Activated naive CD8-positive, alpha-beta T cell treated with anti-CD3 and anti-CD28 coated beads, Interleukin-2, amount 10 ng/mL, durations not matched to agents 7 days and 5 days (primary cell): ENCODE results near the gene SEMA3G. TPM values are rescaled to one million over a fixed set of nuclear protein-coding genes. Genes with fewer than 3 reads are reported as not detected.

Experiments used
- ATAC-seq: fragments of 150-1000 bp; cut with Tn5 transposase; one replicate; pipeline ENCODE4 v1.10.0; 2021; ENCODE audit warnings: low read depth, moderate library complexity
- POLR2A ChIA-PET: fragments of 350-600 bp; sonication (Branson Sonifier 250); formaldehyde crosslinking; loops from one replicate; lab custom pipeline; 2021; ENCODE audit warnings: antibody characterized with exemption; lab: Charles Lee
- DNase-seq: peaks from one replicate; pipeline ENCODE4 v3.0.0; 2021
- H3K27ac Mint-ChIP-seq: one replicate; pipeline ENCODE4 v1.8.0; 2022; ENCODE audit warnings: mild to moderate bottlenecking, mixed read lengths
- H3K27me3 Mint-ChIP-seq: one replicate; pipeline ENCODE4 v1.8.0; 2022; ENCODE audit warnings: mild to moderate bottlenecking, moderate library complexity, mixed read lengths
- H3K36me3 Mint-ChIP-seq: one replicate; pipeline ENCODE4 v1.8.0; 2021; ENCODE audit warnings: mild to moderate bottlenecking, mixed read lengths
- H3K4me1 Mint-ChIP-seq: one replicate; pipeline ENCODE4 v1.8.0; 2021; ENCODE audit warnings: mixed read lengths
- H3K4me3 Mint-ChIP-seq: one replicate; pipeline ENCODE4 v1.8.0; 2022; ENCODE audit warnings: mild to moderate bottlenecking, moderate library complexity, mixed read lengths
- H3K9me3 Mint-ChIP-seq: one replicate; pipeline ENCODE4 v1.8.0; 2021; ENCODE audit warnings: mixed read lengths
- total RNA-seq, 2 experiments: library from RNA; stranded (reverse); gene quantifications; one replicate each; pipeline ENCODE4 v1.2.3, GENCODE V29; 2021

Gene SEMA3G
- total RNA-seq, 2 experiments from 2014 or later, result 0.06 to 0.09 TPM

DNA sequence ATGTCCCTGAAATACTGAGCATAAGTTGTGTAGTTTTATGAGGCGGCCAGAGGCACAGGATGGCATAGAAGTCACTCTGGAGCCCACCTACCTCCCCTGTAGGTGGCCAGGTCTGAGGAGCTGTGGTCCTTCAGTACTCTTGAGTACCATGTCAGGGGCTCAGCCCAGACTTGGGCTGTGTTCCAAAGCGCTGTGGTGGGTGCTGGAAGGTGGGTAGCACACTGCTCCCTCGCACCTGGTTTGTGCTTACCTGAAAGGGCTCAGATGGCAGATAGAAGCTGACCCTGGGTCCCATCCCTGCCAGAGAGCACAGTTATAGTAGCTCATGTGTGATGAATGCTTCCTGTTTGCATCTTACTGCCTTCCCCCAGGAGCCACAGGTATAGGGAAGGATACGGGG, 26.0 kb upstream of the SEMA3G start:
- Mint-ChIP-seq H3K4me1 (no peaks in the 10 kb centered on the region), H3K9me3 (no peaks in the 10 kb centered on the region), H3K36me3 (peaks cover 19% of the 10 kb centered on the region), H3K27me3 (no peaks in the 10 kb centered on the region), H3K27ac (no peak overlapping the region), H3K4me3 (no peak overlapping the region)
- POLR2A ChIA-PET, result interaction anchor here (0.8 kb wide), 1 partner anchor 62 kb away, joined by 3 read pairs; no protein-coding TSS in a partner anchor
- ATAC-seq (no peak), DNase-seq (no peak)

DNA sequence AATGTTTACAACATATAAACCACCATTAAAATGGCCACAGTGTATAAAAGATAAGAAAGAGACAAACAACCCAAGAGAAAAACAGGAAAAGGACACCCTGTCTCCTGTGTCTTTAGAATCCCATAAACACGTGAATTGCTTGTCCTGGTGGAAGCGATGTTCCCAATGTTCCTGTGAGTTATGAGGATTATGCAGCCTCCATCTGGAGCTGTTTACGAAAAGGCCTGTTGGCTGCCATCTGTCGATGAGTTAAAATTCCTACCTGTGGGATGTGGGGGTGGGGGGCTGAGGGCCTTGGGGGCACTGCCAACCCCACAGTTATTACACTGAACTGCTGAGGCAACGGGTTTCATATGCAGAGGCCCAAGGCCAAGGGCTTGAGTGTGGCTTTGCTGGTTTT, 24.1 kb upstream of the SEMA3G start:
- Mint-ChIP-seq H3K9me3 (no peaks in the 10 kb centered on the region), H3K27ac (no peak overlapping the region), H3K4me1 (peaks cover 4% of the 10 kb centered on the region), H3K36me3 (peaks cover 11% of the 10 kb centered on the region), H3K4me3 (no peak overlapping the region), H3K27me3 (no peaks in the 10 kb centered on the region)
- ATAC-seq, result no peak
- DNase-seq, result no peak
- POLR2A ChIA-PET, result interaction anchor here (0.6 kb wide), 1 partner anchor 469 kb away, joined by 5 read pairs; no protein-coding TSS in a partner anchor

DNA sequence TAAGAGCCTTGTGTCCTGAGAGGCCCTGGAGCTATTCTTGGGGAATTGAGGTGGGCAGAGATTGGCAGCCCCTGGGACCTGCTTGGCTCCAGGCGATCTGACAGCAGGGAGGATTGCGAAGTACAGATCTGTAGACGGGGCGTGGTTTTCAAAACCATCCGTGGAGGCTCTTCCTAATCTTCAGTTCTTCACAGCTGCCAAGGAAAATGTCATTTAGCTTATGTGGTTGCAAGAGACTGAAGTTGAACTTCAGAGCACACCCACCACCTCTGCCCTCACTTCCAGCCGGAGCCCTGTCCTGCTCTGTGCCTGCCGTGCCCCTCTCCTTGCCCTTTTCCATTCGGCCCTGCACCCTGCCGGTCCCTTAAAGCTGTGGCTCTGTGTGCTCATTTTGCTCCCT, 23.4 kb upstream of the SEMA3G start:
- no peak overlapping the region for H3K27ac Mint-ChIP-seq
- POLR2A ChIA-PET, result interaction anchor here (0.6 kb wide), 1 partner anchor 470 kb away, joined by 5 read pairs; no protein-coding TSS in a partner anchor
- no peaks in the 10 kb centered on the region for H3K27me3 Mint-ChIP-seq

DNA sequence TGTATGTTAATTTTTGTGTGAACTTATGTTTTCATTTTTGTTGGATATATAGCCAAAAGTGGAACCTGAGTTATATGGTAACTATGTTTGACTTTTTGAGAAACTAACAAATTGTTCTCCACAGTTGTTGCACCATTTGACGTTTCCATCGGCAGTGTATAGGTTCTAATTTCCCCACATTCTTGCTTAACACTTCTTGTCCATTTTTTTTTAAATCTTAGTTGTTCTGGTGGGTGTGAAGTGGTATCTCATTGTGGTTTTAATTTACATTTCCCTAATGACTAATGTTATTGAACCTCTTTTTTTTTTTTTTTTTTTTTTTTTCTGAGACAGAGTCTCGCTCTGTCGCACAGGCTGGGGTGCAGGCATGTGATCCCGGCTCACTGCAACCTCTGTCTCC, 18.5 kb upstream of the SEMA3G start:
- H3K4me1 Mint-ChIP-seq, result peaks cover 5% of the 10 kb centered on the region
- H3K27ac Mint-ChIP-seq, result no peak overlapping the region
- POLR2A ChIA-PET, result no interaction called here
- H3K9me3 Mint-ChIP-seq, result no peaks in the 10 kb centered on the region
- ATAC-seq (no peak), DNase-seq (no peak)
- H3K36me3 Mint-ChIP-seq, result peaks cover 24% of the 10 kb centered on the region
- no peaks in the 10 kb centered on the region for H3K27me3 Mint-ChIP-seq
- no peak overlapping the region for H3K4me3 Mint-ChIP-seq

More for the DNA sequence above, 23.4 kb upstream of the SEMA3G start:
- Mint-ChIP-seq H3K4me1 (peaks cover 4% of the 10 kb centered on the region), H3K4me3 (no peak overlapping the region), H3K9me3 (no peaks in the 10 kb centered on the region), H3K36me3 (peaks cover 6% of the 10 kb centered on the region)
- ATAC-seq (no peak), DNase-seq (no peak)

DNA sequence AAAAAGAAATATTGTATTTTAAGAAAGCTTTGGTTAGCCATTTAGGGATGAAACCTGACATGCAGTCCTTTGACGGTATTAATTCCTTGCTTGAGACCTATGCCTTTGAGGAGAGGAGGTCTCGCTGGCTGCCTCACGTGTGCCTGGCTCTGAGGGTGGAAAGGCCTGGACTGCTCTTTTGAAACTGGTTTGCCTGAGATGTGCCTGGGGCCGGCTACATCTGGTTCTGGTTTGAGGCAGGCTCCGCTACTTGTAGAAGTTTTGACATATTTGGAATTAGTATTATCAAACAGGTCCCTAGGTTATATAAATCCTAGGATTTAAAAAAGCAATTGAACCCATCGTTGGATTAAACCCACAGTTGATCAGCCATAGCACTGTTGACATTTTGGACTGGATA, 17.0 kb upstream of the SEMA3G start:
- Mint-ChIP-seq H3K9me3 (no peaks in the 10 kb centered on the region), H3K4me1 (peaks cover 15% of the 10 kb centered on the region), H3K27ac (no peak overlapping the region), H3K27me3 (no peaks in the 10 kb centered on the region), H3K4me3 (no peak overlapping the region), H3K36me3 (peaks cover 30% of the 10 kb centered on the region)
- POLR2A ChIA-PET, result no interaction called here
- DNase-seq (no peak), ATAC-seq (no peak)

DNA sequence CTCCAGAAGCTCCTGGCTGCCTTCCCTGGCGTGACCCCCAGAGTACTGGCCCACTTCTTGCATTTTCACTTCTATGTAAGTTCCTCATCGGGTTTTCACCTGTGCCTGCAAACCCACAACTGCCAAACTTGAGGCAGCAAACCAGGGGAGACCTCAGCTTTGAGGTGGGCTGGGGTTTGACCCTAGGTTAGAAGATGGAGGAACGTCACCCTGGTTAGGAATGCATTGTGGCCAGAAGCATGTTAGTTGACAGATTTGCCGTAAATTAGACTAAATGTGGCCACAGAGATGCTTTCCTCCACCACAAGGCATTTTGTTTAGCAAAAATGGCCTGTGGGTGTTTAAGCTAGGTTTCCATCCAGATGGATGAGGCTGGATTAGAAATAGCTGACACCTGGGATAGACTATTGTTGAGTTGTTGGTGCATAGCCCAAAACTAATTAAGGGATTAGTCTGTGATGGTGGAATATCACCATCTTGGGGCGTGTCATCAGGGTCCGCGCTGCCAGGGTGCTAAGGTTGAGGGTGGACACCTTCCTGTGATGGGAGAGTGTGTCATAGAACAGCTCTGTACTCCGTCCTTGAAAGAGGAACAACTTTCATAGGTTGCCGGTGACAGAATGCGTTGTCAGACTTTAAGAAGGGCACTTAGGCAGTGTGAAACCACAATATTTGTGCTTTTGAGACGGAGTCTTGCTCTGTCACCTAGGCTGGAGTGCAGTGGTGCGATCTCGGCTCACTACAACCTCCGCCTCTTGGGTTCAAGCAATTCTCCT, 14.1 kb upstream of the SEMA3G start:
- H3K4me1 Mint-ChIP-seq, result peaks cover 27% of the 10 kb centered on the region
- H3K27ac Mint-ChIP-seq, result no peak overlapping the region
- H3K4me3 Mint-ChIP-seq, result no peak overlapping the region
- no peaks in the 10 kb centered on the region for H3K9me3 Mint-ChIP-seq
- no peak for DNase-seq
- ATAC-seq, result no peak
- no peaks in the 10 kb centered on the region for H3K27me3 Mint-ChIP-seq
- POLR2A ChIA-PET, result no interaction called here
- H3K36me3 Mint-ChIP-seq, result peaks cover 28% of the 10 kb centered on the region

DNA sequence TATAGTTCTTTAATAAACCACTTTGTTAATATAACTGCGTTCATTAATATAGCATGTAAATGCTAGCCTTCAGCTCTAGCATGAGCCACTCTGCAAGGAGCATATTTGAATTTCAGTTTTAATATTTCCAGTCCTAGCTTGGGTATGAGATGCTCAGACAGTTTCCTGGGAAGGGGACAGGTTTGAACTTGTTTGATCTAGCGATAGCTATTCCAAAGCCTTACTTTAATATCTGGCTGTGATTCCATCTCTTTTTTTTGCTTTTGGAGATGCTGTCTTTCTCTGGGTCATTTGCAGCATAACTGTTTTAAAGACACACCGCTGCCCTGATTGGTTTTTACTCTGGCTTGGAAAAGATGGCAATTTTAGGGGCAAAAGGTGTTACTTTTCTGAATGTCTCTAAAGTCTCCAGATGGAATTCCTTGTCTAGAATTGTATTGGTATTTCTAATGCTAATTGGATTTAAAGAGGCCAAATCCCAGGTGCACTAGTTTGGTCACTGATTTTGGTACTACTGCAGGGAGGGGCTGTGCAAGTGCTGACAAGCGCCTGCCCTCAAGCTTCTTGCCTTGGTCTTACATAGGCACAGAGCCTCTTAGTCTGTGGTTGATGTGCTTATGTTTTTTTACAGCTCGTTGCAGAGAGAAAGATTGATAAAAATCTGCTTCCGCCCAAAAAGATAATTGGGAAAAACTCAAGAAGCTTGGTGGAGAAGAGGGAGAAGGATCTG, 13.3 kb upstream of the SEMA3G start:
- Mint-ChIP-seq H3K27ac (no peak overlapping the region), H3K4me1 (peaks cover 31% of the 10 kb centered on the region), H3K36me3 (peaks cover 28% of the 10 kb centered on the region), H3K4me3 (no peak overlapping the region), H3K27me3 (no peaks in the 10 kb centered on the region), H3K9me3 (no peaks in the 10 kb centered on the region)
- POLR2A ChIA-PET, result no interaction called here
- no peak for DNase-seq
- ATAC-seq, result no peak

DNA sequence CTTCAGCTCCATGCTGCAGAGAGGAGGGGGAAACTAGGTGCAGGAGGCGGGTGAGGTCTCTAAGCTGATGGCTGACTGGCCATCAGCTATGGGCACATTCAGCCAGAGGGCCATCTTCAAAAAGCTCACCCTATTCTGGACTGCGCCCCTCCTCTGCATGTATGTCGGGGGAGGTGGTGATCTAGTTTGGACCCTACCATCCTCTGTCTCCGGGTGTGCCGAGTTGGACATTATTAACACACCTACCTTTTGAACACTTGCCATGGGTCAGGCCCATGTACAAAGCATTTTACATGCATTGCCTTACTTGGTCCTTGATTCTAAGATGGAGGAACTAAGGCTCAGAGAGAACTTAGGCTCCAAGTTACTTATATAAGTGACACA, 11.9 kb upstream of the SEMA3G start:
- POLR2A ChIA-PET, result interaction anchor here (0.6 kb wide), 1 partner anchor 115 kb away, joined by 5 read pairs; no protein-coding TSS in a partner anchor
- DNase-seq (no peak), ATAC-seq (no peak)
- H3K27ac Mint-ChIP-seq, result peak overlapping the region; percentile 92
- H3K9me3 Mint-ChIP-seq, result no peaks in the 10 kb centered on the region
- H3K4me3 Mint-ChIP-seq, result peak overlapping the region; percentile 92
- H3K4me1 Mint-ChIP-seq, result peaks cover 31% of the 10 kb centered on the region
- H3K27me3 Mint-ChIP-seq, result no peaks in the 10 kb centered on the region
- peaks cover 24% of the 10 kb centered on the region for H3K36me3 Mint-ChIP-seq

DNA sequence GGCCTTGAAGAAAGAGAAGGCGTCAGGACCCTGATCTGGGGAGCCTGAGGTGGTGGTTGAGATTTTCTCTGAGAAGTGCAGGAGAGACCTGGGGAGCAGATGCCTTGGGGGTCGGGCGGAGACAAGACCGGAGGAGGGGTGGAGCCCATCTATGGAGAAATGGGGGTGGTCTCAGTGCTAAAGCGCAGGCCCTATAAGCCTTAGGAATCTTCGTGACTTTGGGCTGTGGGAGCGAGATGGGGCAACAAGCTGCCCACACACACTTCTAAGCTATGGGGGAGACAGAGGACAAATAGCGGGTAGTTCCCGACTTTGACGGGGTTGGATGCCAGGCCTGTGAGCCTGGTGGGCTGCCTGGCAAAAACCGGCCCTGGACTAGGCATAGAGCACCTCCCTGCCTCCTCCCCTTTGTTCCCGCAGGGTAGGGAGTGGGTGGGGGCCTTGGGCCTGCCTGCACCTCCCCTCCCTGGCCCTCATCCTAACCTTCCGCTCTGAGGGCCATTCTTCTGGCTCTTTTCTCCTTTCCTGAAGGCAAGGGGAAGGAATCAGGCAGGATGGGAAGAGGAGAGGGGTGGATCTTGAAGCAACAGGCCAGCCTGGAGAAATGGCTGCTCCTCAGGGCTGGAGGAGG, 11.4 kb upstream of the SEMA3G start:
- Mint-ChIP-seq H3K9me3 (no peaks in the 10 kb centered on the region), H3K36me3 (peaks cover 24% of the 10 kb centered on the region), H3K27ac (peak overlapping the region; percentile 92), H3K27me3 (no peaks in the 10 kb centered on the region), H3K4me1 (peaks cover 31% of the 10 kb centered on the region), H3K4me3 (peak overlapping the region; percentile 92)
- POLR2A ChIA-PET, result interaction anchor here (0.6 to 1.4 kb wide), 4 partner anchors 44 to 399 kb away, joined by 3 to 5 read pairs (median 4); no protein-coding TSS in a partner anchor
- ATAC-seq, result no peak
- no peak for DNase-seq

DNA sequence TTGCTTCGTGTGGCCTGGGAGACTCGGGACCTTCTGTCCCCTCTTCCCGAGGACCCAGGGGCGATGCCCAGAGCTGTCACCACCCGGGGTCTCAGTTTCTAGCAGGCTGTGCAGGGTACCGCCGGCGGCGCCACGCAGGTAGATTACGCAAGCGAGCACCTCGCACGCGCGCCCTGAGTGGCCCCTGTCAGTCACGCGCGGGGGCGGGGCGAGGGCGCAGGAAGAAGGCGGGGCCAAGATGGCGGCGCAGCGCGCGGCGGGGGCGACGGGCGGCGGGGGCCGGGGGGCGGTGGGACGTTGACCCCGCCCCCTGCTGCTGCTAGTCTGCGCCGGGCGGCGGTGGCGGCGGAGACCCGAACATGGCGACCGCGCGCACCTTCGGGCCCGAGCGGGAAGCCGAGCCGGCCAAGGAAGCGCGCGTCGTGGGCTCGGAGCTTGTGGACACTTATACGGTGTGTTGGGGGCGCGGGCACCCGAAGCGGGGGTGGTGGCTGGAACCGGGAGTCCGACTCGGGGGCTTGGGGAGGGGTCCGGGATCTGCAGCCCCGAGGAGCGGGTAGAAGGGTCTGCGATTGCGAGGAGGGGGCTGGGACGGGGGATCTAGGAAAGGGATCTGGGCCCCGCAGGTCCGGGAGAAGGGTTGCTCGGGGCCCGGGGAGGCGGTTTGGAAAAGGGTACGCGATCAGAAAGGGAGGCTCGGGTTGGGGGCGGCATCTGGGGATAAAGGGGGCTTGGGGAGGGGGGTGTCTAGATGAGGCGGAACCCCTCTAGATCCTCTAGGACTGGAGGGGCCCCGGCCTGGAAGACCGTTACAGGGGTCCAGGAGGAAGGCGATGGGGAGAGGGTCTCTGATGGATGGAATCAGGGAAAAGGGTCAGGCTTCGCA, 10.6 kb upstream of the SEMA3G start, which contains the start of gene NISCH:
TSS of gene NISCH (plus strand) at position 322 of the 886 bp plus-strand sequence. CDS start at position 360, 38 bp downstream.
- peaks cover 31% of the 10 kb centered on the region for H3K4me1 Mint-ChIP-seq
- H3K4me3 Mint-ChIP-seq, result peak within 1 kb of the TSS; percentile 92
- no peaks in the 10 kb centered on the region for H3K9me3 Mint-ChIP-seq
- no peaks in the 10 kb centered on the region for H3K27me3 Mint-ChIP-seq
- POLR2A ChIA-PET, result interaction anchor here (0.6 to 1.4 kb wide), 4 partner anchors 9 to 399 kb away, joined by 3 to 4 read pairs (median 3); no protein-coding TSS in a partner anchor
- peak; percentile 87 for ATAC-seq
- H3K27ac Mint-ChIP-seq, result peak within 1 kb of the TSS; percentile 92
- H3K36me3 Mint-ChIP-seq, result peaks cover 24% of the 10 kb centered on the region
- peak; percentile 100 for DNase-seq

DNA sequence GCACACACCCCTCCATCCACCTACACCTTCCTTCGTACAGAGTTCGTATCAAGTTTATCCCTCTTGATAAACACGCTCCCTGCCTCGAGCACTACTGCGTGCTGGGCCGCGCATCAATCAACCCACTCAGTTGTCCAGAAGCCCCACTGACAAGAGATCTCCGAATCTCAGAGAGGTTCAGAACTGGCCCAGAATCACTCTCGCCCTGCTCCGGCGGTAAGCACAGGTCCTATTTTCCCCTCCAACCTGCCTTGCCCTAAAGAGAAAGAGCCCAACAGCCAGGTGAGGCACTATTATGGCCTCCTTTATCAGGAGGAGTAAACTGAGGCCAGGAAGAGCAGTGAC, 10.0 kb upstream of the SEMA3G start:
- ATAC-seq (no peak), DNase-seq (no peak)
- Mint-ChIP-seq H3K4me1 (peaks cover 31% of the 10 kb centered on the region), H3K27ac (peak overlapping the region; percentile 92), H3K4me3 (peak overlapping the region; percentile 92), H3K9me3 (no peaks in the 10 kb centered on the region), H3K36me3 (peaks cover 20% of the 10 kb centered on the region), H3K27me3 (no peaks in the 10 kb centered on the region)
- POLR2A ChIA-PET, result interaction anchor here (0.6 to 1.4 kb wide), 3 partner anchors 8 to 43 kb away, joined by 3 read pairs; no protein-coding TSS in a partner anchor

DNA sequence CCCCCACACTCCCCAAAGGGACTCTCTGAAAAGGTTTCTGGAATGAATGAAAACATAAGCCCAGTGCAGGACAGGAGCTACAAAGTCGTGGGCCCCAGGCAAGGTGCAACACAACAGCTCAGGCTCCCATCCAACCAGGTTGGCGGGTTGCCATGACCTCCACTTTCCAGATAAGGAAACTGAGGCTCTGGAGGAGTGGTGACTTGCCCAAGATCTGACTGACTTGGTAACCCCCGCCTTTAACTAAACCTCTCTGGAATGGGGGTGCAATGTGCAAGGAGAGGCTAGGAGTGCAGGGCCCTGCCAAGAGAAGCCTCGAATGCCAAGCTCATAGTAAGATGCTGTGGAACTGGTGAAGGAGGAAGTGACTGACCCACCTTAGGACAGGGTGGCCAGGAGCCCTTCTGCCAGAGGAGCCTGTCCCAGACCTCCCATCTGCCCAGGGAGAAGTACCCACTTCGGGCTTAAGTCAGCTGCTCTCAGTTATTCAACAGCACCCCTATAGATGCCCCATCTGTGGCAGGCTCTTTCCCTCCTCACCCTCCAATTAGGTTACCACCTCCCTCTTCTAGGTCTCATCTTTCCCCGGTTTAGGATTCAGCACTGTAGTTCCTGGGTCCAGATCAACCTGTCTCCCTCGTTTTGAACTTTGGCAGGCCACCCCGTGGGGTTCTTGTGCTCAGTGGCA, 9.5 kb upstream of the SEMA3G start:
- Mint-ChIP-seq H3K4me1 (peaks cover 31% of the 10 kb centered on the region), H3K27me3 (no peaks in the 10 kb centered on the region), H3K9me3 (no peaks in the 10 kb centered on the region), H3K27ac (peak overlapping the region; percentile 92), H3K36me3 (peaks cover 17% of the 10 kb centered on the region), H3K4me3 (peak overlapping the region; percentile 92)
- no peak for DNase-seq
- POLR2A ChIA-PET, result interaction anchor here (0.6 to 1.2 kb wide), 5 partner anchors 8 to 223 kb away, joined by 3 to 4 read pairs (median 3); partner anchors contain the start of genes GLYCTK and UQCC5
- no peak for ATAC-seq
